ENCODE measurements around the gene CLSTN2.

Gene CLSTN2

DNA sequence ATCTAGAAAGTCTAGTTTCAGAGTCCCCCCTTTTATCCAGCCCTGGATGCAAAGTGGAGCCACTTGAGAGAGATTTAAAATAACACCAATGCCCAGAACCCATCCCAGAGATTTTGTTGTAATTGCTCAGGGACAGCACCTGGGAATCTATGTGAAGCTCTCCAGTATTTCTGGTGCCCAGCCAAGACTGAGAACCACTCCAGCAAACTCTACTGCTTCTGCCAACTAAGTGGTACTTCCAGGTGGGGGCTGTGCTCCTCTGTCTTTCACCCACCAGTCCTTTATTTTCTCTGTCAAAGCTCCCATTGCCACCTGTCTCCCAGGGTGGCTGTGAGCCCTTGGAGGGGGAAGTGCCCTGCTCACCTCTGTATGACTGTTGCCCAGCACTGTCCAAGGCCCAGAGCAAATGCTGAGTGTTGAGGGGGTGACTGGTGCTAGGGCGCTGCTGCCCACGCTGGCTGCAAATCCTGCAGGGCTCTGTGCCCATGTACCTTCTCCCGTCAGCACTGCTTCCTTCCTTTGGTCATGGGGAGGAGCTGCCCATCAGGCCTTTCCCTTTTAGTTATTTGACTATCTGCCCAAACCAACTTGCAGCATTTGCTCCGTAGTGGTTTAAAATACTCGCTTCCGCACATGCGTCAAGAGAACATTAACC, 9.4 kb downstream of the CLSTN2 start:
- no peak for DNase-seq (ENCODE audit: low spot score)

DNA sequence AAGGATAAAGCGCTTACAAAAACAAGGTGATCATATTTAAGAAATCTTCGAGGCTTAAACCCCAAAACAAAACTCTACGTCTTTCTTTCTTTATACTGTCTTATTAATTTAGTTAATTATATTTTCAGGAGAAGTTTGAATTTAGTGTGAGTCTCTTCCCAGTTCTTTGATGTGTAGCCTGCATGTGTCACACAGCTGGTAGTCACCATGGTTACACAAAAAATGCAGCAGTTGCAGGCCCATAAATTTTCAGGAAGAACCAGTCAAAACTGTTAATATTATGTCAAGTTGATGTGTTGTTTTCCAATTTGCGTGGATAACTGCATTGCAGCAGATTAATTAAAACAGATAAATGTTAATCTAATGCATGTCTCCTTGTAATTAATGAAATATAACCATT, 10.4 kb downstream of the CLSTN2 start:
- DNase-seq (ENCODE audit: low spot score) = no peak

DNA sequence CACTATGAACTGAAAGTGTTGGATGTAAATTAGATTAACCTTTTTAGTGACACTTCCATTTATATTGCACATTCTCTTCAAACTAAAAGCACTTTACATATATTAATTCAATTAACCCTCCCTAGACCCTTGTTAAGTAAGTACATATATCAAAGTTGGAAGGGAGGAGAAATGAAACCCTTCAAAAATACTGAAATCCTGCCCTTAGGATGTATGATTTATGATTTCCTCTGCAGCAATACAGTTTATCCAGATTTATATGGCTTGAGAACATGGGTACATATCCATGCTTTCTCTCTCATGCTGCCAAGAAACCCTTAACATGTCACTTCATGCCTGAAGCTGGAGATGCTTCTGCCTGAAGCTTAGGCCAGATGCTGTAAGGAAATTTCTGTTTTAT, 11.0 kb downstream of the CLSTN2 start:
- no peak for DNase-seq (ENCODE audit: low spot score)

DNA sequence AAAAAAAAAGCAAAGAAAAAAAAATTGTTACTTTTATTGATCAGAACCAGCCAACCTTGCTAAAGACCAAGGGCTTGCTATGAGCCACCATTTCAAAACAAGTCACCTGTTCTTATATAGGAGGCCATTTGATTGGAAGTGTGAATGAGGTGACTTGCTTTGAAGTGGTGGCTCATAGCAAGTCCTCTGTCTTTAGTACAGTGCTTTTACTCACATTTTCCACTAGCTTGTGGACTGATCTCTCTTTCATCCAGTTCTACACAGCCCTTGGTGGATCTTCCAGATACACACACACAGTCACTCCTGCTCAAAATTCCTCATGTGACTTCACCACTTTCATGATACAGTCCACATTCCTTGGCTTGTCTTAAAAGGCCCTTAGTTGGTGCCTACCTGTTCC, 13.5 kb downstream of the CLSTN2 start:
- DNase-seq (ENCODE audit: low spot score) = no peak

DNA sequence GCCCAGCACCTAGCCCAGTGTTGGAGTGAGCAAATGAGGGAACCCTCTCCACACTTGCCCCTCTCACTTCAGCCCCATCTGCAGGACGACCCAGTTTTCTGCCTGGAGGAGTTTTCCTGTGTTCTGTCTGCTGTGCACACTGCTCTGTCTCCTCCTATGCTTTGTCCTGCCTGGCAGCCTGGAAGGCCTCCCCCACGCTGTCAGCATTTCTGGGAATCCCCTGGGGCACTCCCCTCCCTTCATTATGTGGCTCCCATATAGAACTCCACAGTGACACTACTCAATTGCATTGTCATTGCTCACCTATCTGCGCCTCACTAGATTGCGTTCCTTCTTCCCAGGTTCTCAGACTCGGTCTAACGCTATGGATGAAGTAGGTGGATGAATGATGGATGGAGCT, 13.9 kb downstream of the CLSTN2 start:
- no peak for DNase-seq (ENCODE audit: low spot score)

DNA sequence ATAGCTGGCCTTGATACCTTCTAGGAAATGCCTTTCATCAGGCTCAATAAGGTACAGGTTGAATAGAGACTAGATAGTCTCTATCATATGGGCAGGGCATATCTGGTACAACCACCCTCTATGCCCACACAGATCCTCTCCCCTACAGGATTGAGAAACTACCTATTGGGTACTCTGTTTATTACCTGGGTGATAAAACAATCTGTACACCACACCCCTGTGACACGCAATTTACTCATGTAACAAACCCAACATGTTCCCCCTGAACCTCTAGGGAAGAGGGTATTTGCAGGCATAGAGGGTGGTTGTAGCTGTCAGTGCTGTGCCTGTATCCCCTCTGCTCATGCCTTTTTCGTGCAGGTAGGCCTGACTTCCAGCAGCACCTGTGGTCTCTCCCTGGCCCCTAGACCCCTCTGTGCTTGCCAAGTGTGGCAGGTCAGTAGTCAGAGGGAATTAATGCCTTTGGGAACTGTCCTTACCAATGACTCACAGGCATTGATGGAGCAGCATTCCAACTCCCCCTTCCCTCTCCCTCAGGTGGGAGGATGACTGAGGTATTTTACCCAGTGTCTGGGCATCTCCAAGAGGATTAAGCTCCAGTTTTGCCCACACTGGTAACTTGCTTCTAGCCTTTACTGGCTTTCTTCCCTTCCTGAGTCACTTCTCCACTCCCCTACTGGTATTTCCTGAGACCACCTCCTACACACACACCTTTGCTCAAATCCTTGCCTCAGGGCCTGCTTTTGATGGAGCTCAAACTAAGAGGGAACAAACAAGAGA, 18.3 kb downstream of the CLSTN2 start:
- DNase-seq (ENCODE audit: low spot score) = peak; percentile 39

DNA sequence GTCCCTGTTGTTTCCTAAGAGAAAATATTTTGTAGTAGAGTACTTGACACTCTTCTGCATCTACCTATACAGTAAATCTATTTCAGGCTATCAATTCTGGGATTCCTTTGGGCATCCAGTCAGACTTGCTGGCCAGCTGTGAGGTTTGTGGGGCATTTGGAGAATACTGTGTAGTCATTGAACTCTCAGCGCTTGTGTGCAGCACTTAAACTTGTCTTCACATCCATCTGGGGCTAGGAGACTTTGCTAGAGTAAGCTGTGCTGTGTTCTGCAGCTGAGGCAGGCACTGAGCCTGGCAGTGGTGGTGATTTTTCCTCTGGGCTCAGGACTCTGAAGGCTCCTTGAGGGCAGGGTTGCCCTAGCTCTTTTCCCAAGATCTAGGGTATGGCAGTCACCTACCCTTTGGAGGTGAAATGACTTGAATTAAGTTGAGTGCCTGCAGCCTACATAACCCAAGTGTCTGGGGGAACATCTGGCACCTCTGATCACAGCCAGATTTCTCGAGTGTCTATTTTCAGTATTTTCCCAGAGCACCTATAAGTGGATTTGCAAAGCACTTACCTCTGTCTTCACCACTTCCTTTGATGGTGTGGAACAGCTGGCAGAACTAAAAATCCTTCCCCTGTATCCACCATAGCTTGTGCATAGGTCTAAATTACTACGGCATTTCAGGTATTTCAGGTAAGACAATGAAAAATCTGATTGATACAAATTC, 19.3 kb downstream of the CLSTN2 start:
- no peak for DNase-seq (ENCODE audit: low spot score)

DNA sequence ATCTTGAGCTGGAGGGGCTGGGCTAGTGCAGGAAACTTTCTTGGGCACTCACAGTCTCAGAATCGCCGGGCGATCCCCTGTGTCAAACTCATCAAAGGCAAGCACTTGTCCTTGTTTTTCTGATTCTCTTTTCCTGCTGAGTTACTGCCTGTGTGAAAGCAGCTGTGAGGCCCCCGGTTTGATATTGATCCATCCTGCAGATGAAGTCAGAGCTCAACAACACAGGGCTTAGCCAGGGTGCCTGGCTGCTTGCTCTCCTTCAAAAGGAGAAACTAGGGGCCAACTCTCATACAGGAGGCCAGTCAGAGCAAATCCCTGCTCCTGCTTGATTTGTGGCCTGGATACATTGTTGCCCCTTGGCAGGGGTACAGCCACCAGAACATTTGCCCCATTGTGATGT, 22.9 kb downstream of the CLSTN2 start:
- no peak for DNase-seq (ENCODE audit: low spot score)

DNA sequence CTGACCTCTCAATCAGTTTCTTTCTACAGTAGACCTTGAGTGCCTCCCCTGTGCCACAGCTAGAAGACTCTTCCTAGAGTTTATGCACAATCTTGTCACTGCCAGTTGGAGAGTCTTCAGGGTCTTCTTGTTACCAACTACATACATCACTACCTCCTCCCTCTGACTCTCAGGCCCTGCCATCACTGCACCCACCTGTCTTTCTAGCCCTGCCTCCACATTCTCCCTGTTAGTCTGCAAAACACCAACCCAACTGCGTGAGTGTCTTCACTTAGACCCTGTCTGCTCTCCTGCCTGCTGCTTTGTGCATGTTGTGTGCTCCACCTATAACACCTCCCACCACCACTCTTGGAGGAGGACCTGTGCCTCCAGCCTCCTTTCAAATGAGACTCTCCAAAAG, 34.4 kb downstream of the CLSTN2 start:
- no peak for DNase-seq (ENCODE audit: low spot score)

DNA sequence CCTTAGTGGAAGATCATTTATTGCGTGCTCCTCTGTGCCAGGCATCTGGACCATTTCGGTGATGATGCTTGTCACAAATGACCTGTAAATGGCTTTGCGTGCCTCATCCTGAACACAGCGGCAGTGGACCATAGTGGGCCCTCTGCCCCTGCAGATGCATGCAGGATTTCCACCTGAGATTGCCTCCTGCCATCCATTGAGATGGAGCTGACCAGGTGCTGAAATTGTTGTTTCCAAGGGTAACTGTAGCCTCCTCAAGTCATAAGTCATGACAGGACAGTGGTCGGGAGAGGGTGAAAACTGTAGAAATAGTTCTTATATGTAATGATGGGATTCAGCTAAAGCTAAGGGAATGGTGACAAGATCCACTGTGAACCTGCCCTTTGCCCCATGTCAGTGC, 35.5 kb downstream of the CLSTN2 start:
- DNase-seq (ENCODE audit: low spot score) = no peak

DNA sequence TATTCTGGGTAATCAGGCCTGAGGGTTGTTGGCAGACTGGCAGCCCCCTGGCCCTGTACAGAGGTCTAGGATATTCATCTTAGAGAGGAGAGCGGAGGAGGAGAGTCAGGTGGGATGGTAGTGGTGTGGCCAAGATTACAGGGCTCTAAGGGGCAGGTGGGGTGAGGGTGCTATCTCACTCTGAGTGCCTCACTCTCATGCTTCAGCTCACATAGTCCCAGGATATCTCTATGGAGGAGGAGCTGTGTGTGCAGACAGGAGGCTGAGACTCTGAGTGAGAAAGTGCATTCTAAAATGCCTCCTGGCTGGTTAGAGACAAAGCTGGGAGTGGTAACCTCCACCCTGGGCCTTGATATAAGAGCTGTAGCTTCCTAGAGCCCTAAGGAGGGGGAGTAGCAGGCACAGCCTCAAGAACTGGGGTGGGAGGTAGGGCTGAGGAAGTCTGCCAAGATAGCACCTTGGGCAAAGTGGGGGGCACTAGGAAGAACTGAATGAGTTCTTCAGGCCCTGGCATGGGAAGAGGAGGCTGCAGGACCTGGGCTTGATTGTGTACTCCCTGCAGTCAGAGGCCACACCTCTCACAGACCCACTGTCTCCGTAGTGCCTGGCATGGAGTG, 39.9 kb downstream of the CLSTN2 start:
- DNase-seq (ENCODE audit: low spot score) = no peak

DNA sequence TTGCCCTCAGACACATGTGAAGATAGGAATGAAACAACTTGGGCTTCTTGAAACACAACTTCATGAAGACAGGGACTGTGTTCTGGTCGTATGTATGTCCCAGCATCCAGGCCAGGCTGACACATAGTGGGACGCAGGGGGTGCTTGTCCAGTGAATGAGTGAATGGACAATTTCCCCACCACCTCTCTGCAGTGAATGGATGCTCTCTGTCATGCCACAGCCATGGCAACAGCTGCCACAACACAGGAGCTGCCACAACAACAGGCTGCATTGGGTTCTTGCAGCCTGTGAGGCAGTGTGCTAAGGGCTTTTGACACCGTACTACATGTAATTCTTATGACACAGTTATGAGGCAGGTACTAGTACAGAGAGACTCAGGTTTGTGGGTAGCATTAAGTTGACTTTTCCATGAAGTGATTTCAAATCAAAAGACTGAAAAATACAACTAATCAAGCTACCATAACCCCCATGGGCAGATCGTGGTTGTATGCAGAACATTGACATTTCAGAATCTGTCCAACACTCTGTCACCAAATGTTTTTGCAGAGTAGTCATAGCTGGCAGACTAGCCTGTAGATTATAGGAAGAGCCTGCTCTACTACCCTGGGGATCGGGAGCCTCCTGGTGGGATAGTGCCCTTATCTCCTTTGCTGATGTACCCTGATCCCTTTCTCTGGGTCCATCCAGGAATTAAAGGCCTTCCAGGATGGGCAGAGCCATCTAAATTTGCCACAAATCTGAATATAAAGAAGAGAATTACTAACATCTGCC, 40.8 kb downstream of the CLSTN2 start:
- no peak for DNase-seq (ENCODE audit: low spot score)

DNA sequence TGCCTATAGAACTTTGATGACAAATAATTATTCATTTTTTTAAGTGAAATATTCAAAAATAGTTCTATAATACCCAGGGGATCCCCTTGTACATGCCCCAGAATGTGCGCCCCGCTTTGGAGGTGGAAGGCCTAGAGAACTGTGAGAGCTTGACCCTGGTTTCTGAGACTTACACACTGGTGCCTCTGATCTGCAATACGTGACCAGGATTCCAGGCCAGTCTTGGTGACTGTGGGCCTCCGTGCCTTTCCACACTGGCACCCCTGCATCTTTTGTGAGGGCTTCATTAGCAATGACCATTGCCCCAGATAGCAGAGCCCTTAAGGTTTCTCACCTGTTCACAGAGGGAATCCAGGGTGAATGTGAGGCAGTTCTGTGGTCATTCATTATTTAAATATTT, 44.0 kb downstream of the CLSTN2 start:
- no peak for DNase-seq (ENCODE audit: low spot score)

DNA sequence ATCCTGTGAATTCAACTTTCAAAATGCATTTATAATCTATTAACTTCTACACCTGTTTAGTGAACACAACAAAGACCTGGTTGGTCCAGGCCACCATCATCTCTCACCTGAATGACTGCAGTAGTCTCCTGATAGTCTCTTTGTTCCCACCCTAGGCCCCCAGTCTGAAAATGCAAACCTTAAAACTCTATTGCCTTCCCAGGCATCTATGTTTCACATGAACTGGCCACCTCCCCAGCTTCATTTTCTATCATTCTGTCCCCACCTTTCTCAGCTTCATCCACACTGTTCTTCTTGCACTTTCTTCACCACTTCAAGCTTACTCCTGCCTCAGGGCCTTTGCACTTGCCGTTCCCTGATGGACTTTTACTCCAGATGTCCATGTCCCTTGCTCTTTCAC, 45.0 kb downstream of the CLSTN2 start:
- DNase-seq (ENCODE audit: low spot score) = no peak

DNA sequence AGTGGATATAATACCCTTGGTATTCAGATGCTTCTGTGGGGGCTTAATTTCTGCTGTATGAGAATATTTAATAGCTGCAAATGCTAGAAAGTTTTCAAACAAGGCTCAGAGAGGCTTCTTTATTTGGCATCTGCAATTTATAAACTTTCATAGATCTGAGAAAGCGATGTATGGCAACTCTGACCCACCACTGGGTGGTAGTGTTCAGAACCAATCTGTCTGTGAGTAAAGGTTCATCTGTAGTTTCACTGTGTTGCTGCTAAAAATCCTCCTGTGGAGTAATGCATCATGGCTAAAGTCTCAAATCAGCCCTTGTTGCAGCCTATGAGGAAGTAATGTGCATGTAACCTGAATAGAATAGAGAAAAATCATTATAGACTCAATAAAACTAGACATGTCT, 47.4 kb downstream of the CLSTN2 start:
- DNase-seq (ENCODE audit: low spot score) = peak; percentile 9

DNA sequence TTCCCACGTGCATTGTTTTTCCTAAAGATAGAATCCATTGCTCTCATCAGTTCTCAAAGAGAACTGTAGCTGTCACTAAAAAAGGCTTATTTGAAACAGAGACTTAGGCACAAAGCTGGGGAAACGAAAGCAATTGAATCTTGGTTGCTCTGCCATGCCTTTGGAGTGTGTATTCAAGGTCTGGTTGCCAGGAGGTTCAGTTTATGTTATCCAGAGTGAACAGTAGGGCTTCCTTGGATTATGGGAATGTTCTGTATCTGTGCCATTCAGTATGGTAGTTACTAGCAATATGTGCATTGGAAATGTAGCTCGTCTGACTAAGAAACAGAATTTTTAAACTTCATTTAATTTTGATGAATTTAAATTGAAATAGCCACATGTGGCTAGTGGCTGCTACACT, 50.6 kb downstream of the CLSTN2 start:
- DNase-seq (ENCODE audit: low spot score) = no peak

DNA sequence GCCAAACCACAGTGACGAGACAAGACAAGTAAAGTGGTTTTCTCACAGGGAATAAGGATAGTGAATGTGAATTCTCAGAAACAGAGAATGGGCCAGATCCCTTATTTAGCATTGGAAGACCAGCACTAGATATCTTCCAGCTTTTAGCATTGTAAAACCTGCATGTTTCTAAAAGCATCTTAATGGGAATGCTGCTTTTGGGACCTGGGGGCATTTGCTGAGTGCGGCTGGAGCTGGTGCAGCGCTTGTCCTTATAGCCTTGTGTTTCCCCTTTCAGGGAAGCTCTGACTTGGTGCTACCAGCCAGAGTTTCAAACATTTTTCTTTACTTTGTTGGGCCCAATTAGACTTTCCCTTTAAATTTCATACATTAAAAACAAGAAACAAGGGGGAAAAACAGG, 52.9 kb downstream of the CLSTN2 start:
- DNase-seq (ENCODE audit: low spot score) = no peak

DNA sequence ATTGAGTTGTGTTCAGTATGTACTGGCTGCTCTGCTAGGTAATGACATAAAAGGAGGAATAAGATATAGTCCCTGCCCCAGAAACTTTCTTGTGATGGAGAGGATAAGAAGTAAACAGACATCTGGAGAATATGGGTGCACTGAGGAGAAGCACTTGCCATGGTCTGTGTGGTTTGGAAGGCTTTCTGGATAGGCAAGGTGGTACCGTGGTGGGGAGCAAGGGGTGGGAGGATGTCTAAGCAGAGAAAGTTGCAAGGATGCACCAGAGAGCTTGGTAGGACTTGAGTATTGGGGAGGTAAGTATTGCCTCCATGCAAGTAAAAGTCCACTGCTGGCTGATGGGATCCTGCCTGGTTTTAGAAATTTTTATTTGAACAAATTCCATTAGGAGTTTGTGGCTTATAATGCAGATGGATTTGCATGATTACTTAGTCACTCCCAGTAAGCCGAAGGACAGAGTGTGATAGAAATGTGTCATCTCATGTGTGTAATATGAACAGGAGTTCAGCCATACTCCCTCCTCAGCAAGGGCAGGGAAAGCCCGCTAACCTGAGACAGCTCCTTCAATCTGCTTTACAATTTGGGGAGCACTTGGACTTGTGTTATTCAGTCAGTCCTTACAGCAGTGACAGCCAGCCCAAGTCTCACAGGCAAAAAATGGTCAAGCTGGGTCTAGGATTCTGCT, 53.6 kb downstream of the CLSTN2 start:
- no peak for DNase-seq (ENCODE audit: low spot score)

DNA sequence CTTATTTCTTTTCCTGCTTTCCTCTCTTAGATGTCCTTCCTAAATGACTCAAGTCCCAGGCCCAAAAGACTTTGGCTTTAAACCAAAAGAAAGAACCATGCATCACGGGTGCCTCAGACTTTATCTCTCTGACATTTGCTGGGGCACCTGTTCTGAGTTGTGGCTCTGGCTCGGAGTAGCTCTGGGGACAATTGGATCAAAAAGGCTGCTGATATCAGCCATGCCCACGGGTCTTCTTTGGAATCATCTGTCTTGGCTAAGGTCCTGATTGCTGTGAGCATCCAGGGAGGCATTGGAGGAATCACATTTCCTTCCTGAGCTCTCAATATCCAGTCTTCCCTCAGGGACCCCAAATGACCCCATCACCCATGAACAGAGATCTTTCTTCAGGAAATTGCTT, 59.9 kb downstream of the CLSTN2 start:
- DNase-seq (ENCODE audit: low spot score) = no peak

DNA sequence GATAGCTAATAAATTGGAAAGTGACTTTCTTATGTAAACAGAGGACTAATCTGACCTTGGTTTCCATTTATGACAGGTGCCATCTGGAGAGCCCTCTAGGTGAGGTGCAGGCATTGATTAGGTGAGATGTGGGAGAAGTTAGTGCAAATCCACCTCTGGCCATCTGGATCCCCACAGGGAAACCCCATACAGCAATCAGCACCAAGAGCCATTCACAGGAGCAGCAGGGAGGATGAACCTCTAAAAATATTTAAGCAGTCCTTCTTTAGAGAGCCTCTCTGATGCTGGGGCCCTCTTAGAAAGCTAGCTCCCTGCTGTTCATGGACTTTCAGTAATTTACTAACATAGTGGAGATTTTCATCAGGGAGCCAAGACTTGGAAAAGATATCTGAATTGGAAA, 69.3 kb downstream of the CLSTN2 start:
- DNase-seq (ENCODE audit: low spot score) = no peak

DNA sequence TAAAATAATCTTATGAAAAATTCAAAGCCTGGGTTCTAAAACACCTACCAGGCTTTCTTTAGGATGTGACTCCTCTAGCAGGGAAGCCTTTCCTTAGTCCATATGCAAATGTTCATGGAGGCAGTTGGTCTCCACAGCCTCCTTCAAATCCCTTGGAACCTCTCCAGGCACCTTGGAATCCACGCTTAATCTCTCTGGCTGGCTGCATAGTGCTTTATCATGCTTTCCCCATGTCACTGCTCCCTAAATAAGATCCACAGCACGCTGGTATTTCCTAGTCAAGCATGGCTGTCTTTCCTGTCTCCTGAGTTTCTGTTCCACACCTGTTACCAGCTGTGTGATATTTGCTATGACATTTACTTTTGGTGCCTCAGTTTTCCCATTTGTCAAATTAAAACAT, 71.3 kb downstream of the CLSTN2 start:
- DNase-seq (ENCODE audit: low spot score) = no peak

DNA sequence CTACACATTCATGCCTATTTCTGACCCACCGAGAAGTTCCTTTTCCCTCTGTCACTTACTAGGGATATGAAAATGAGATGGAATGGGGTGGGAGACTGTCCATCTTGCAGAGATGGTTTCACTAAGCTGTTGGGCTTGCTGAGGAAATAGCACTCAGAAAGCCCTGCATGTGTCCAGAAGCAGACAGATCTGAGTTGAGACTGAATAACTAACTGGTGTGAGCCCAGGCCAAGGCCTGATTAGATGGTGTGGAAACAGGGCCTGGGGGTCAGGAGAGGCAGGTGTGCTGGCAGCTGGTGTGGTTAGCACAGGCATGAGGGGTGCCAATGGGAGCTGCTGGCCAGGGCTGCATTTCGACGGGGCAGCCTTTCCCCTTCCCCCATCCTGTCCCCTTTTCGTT, 72.1 kb downstream of the CLSTN2 start:
- no peak for DNase-seq (ENCODE audit: low spot score)

Data from kidney tubule cell (primary cell).